HepG2 (cell line): ENCODE measurements around the gene NIFK. TPM values are rescaled to one million over a fixed set of nuclear protein-coding genes. Genes with fewer than 3 reads are reported as not detected.
A peak's percentile ranks its signal among the peaks of the same experiment; 100 is the strongest.

ENCODE experiments used
- AKAP8 ChIP-seq: sonication (generic); formaldehyde crosslinking; IDR thresholded peaks from 2 replicates; pipeline ENCODE4 v1.5.1; 2020; ENCODE audit warnings: mild to moderate bottlenecking, missing genetic modification reagents
- ATRX ChIP-seq: sonication (generic); formaldehyde crosslinking; IDR thresholded peaks from 2 replicates; pipeline ENCODE4 v1.4.0; 2020; ENCODE audit warnings: missing genetic modification reagents, borderline replicate concordance
- GABPB1 ChIP-seq: IDR thresholded peaks from 2 replicates; pipeline ENCODE4 v1.6.1; 2016; ENCODE audit warnings: mild to moderate bottlenecking, missing genetic modification reagents, moderate library complexity, missing compliant biosample characterization
- HNRNPL ChIP-seq: fragments of 200-400 bp; formaldehyde crosslinking; IDR thresholded peaks from 2 replicates; pipeline ENCODE4 v1.6.1; 2017; ENCODE audit warnings: mild to moderate bottlenecking, low read depth, low read length
- JUNB ChIP-seq: sonication (generic); formaldehyde crosslinking; IDR thresholded peaks from 2 replicates; pipeline ENCODE4 v1.8.0; 2022; ENCODE audit warnings: missing genetic modification reagents, mild to moderate bottlenecking, borderline replicate concordance
- MEF2D ChIP-seq: sonication (generic); formaldehyde crosslinking; IDR thresholded peaks from 2 replicates; pipeline ENCODE4 v1.5.1; 2020; ENCODE audit warnings: mild to moderate bottlenecking, missing genetic modification reagents
- SAFB2 ChIP-seq: sonication (generic); formaldehyde crosslinking; IDR thresholded peaks from 2 replicates; pipeline ENCODE4 v1.5.1; 2020; ENCODE audit warnings: missing genetic modification reagents, low read depth, mild to moderate bottlenecking, borderline replicate concordance
- ZNF232 ChIP-seq: sonication (generic); formaldehyde crosslinking; IDR thresholded peaks from 2 replicates; pipeline ENCODE4 v1.4.0; 2020; ENCODE audit warnings: missing genetic modification reagents, borderline replicate concordance
- ZNF383 ChIP-seq: sonication (generic); formaldehyde crosslinking; IDR thresholded peaks from 2 replicates; pipeline ENCODE4 v1.4.0; 2020; ENCODE audit warnings: missing genetic modification reagents, mild to moderate bottlenecking, borderline replicate concordance
- ZNF569 ChIP-seq: sonication (generic); formaldehyde crosslinking; IDR thresholded peaks from 2 replicates; pipeline ENCODE4 v1.5.0; 2020; ENCODE audit warnings: mild to moderate bottlenecking, missing genetic modification reagents, moderate library complexity, borderline replicate concordance
- ZNF570 ChIP-seq: sonication (generic); formaldehyde crosslinking; IDR thresholded peaks from 2 replicates; pipeline ENCODE4 v1.4.0; 2020; ENCODE audit warnings: mild to moderate bottlenecking, missing genetic modification reagents, borderline replicate concordance
- polyA plus RNA-seq, 8 experiments: library from polyadenylated mRNA; depleted of rRNA in 3 of 8; stranded (reverse) in 7 of 8; unstranded in 1 of 8; fragments of >200 nt; fragmentation: Illumina TruSeq in 4 of 8; extraction: Trizol in 4 of 8; gene quantifications; 2 replicates each; pipeline versions ENCODE4 v1.2.1 to v1.2.3, GENCODE V29; 2011 to 2016; ENCODE audit warnings: low read depth in 4 of 8, missing spikeins in 1 of 8, mixed read lengths in 1 of 8; ENCODE audit not compliant: insufficient read depth in 1 of 8
- total RNA-seq, 5 experiments: library from RNA; depleted of rRNA; stranded (reverse); fragments of >200 nt; fragmentation: Illumina TruSeq; extraction: Trizol; gene quantifications; 2 replicates each; pipeline ENCODE4 v1.2.3, GENCODE V29; 2016; ENCODE audit warnings: low read depth in 1 of 5
- TF ChIP-seq, protein P1 (sequence below): sonication (generic); formaldehyde crosslinking; IDR thresholded peaks from 2 replicates; pipeline ENCODE4 v1.4.0; 2020; ENCODE audit warnings: missing genetic modification reagents
- TF ChIP-seq, protein P2 (sequence below): sonication (generic); formaldehyde crosslinking; conservative IDR thresholded peaks from 2 replicates; pipeline ENCODE4 v1.5.0; 2020; ENCODE audit warnings: missing genetic modification reagents
- TF ChIP-seq, protein P3 (sequence below): sonication (generic); formaldehyde crosslinking; IDR thresholded peaks from 2 replicates; pipeline ENCODE4 v1.8.1; 2023; ENCODE audit warnings: missing genetic modification reagents, inconsistent platforms, borderline replicate concordance
- TF ChIP-seq, protein P4 (sequence below): sonication (generic); formaldehyde crosslinking; IDR thresholded peaks from 2 replicates; pipeline ENCODE4 v1.4.0; 2020; ENCODE audit warnings: mild to moderate bottlenecking, missing genetic modification reagents
- TF ChIP-seq, protein P5 (sequence below): sonication (generic); formaldehyde crosslinking; IDR thresholded peaks from 2 replicates; pipeline ENCODE4 v1.4.0; 2020; ENCODE audit warnings: low read depth, mild to moderate bottlenecking, missing genetic modification reagents
- TF ChIP-seq, protein P6 (sequence below): sonication (generic); formaldehyde crosslinking; IDR thresholded peaks from 2 replicates; pipeline ENCODE4 v1.5.1; 2020; ENCODE audit warnings: mild to moderate bottlenecking, missing genetic modification reagents, moderate library complexity

The NIFK gene
- total and polyA plus RNA-seq, 2 of the 13 experiments (the other 11 are each of a cell fraction or from before 2014, with no cell fraction given) = 19.6 to 105 TPM

DNA sequence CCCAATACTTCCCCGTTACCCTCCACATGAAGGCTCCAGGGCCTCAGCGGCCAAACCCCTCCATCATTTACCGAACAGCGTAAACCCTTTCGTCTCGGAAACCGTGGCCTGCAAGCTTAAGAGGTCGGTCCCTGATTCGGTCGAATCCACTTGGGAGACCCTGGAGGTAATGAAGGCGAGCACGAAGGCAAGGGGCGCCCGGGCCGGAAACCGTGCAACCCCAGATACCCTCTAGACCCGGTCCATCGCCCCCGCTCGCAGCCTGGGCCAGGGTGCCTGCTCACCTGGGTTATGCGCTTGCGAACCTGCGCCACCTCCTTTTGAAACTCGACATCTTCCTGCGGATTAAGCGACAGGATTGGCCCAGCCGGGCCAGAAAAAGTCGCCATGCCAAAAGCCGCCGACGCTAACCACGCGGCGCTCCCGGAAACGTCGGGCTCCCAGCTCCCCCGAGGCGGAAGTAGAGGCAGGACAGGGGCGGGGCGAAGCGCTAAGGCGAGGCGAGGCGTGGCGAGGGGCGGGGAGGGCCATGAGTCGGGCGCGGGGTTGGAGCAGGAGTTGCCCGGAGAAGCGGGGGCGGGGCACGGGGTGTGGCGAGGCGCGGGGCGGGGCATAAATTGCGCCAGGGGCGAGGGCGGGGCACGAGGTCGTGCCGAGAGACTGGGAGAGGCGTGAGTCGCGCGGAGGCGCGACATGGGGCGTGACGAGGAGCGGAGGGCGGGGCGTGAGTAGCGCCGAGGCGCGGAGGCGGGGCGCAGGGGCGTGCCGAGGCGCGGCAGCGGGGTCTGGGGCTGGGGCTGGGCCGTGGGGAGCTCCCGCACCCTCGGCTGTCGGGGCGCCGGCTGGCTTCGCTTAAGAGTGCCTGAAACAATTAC lies at the start of gene NIFK (continued):
- 0 out of 2 replicates have a peak, but pooled peaks have one; percentile 77 for TF ChIP-seq ZNF383 (CRISPR knock-in tag)
- TF ChIP-seq SAFB2 (CRISPR knock-in tag) = no peak
- TF ChIP-seq, protein P1, sequence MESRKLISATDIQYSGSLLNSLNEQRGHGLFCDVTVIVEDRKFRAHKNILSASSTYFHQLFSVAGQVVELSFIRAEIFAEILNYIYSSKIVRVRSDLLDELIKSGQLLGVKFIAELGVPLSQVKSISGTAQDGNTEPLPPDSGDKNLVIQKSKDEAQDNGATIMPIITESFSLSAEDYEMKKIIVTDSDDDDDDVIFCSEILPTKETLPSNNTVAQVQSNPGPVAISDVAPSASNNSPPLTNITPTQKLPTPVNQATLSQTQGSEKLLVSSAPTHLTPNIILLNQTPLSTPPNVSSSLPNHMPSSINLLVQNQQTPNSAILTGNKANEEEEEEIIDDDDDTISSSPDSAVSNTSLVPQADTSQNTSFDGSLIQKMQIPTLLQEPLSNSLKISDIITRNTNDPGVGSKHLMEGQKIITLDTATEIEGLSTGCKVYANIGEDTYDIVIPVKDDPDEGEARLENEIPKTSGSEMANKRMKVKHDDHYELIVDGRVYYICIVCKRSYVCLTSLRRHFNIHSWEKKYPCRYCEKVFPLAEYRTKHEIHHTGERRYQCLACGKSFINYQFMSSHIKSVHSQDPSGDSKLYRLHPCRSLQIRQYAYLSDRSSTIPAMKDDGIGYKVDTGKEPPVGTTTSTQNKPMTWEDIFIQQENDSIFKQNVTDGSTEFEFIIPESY (CRISPR knock-in tag) = no peak
- TF ChIP-seq AKAP8 (CRISPR knock-in tag) = no peak; the same call in 1 of the 2 replicates
- 0 out of 2 replicates have a peak, but pooled peaks have one; percentile 34 for TF ChIP-seq HNRNPL
- TF ChIP-seq ATRX = no peak
- no peak for TF ChIP-seq JUNB (CRISPR knock-in tag)
- TF ChIP-seq ZNF569 (CRISPR knock-in tag) = no peak
- TF ChIP-seq GABPB1 (CRISPR knock-in tag) = peak; percentile 94
- TF ChIP-seq ZNF570 (CRISPR knock-in tag) = peak; percentile 84; the same call in 1 of the 2 replicates
- TF ChIP-seq MEF2D = peak; percentile 77
- TF ChIP-seq, protein P2, sequence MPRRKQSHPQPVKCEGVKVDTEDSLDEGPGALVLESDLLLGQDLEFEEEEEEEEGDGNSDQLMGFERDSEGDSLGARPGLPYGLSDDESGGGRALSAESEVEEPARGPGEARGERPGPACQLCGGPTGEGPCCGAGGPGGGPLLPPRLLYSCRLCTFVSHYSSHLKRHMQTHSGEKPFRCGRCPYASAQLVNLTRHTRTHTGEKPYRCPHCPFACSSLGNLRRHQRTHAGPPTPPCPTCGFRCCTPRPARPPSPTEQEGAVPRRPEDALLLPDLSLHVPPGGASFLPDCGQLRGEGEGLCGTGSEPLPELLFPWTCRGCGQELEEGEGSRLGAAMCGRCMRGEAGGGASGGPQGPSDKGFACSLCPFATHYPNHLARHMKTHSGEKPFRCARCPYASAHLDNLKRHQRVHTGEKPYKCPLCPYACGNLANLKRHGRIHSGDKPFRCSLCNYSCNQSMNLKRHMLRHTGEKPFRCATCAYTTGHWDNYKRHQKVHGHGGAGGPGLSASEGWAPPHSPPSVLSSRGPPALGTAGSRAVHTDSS (CRISPR knock-in tag) = peak; percentile 84; the same call in 1 of the 2 replicates
- TF ChIP-seq, protein P3, sequence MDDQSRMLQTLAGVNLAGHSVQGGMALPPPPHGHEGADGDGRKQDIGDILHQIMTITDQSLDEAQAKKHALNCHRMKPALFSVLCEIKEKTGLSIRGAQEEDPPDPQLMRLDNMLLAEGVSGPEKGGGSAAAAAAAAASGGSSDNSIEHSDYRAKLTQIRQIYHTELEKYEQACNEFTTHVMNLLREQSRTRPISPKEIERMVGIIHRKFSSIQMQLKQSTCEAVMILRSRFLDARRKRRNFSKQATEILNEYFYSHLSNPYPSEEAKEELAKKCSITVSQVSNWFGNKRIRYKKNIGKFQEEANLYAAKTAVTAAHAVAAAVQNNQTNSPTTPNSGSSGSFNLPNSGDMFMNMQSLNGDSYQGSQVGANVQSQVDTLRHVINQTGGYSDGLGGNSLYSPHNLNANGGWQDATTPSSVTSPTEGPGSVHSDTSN = 0 out of 2 replicates have a peak, but pooled peaks have one; percentile 72
- TF ChIP-seq, protein P4, sequence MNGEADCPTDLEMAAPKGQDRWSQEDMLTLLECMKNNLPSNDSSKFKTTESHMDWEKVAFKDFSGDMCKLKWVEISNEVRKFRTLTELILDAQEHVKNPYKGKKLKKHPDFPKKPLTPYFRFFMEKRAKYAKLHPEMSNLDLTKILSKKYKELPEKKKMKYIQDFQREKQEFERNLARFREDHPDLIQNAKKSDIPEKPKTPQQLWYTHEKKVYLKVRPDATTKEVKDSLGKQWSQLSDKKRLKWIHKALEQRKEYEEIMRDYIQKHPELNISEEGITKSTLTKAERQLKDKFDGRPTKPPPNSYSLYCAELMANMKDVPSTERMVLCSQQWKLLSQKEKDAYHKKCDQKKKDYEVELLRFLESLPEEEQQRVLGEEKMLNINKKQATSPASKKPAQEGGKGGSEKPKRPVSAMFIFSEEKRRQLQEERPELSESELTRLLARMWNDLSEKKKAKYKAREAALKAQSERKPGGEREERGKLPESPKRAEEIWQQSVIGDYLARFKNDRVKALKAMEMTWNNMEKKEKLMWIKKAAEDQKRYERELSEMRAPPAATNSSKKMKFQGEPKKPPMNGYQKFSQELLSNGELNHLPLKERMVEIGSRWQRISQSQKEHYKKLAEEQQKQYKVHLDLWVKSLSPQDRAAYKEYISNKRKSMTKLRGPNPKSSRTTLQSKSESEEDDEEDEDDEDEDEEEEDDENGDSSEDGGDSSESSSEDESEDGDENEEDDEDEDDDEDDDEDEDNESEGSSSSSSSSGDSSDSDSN = peak; percentile 67; the same call in 1 of the 2 replicates
- TF ChIP-seq, protein P5, sequence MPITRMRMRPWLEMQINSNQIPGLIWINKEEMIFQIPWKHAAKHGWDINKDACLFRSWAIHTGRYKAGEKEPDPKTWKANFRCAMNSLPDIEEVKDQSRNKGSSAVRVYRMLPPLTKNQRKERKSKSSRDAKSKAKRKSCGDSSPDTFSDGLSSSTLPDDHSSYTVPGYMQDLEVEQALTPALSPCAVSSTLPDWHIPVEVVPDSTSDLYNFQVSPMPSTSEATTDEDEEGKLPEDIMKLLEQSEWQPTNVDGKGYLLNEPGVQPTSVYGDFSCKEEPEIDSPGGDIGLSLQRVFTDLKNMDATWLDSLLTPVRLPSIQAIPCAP = 0 out of 2 replicates have a peak, but pooled peaks have one; percentile 35
- TF ChIP-seq, protein P6, sequence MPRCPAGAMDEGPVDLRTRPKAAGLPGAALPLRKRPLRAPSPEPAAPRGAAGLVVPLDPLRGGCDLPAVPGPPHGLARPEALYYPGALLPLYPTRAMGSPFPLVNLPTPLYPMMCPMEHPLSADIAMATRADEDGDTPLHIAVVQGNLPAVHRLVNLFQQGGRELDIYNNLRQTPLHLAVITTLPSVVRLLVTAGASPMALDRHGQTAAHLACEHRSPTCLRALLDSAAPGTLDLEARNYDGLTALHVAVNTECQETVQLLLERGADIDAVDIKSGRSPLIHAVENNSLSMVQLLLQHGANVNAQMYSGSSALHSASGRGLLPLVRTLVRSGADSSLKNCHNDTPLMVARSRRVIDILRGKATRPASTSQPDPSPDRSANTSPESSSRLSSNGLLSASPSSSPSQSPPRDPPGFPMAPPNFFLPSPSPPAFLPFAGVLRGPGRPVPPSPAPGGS = peak; percentile 75; the same call in 1 of the 2 replicates
- TF ChIP-seq ZNF232 (CRISPR knock-in tag) = peak; percentile 94
